PFSK-1 (cell line): ENCODE measurements around the gene NUFIP2.

Experiments
- FOXP2 ChIP-seq: optimal IDR thresholded peaks from 2 replicates; pipeline ENCODE3; 2011; ENCODE audit warnings: borderline replicate concordance, control low read depth, inconsistent platforms; ENCODE audit not compliant: insufficient read depth; ENCODE audit errors: extremely low read length, extremely low read depth
- POLR2AphosphoS5 ChIP-seq: IDR thresholded peaks from 2 replicates; pipeline ENCODE4 v1.6.1; 2012; ENCODE audit warnings: low read depth, mild to moderate bottlenecking, control low read depth, low read length, moderate library complexity
- TAF1 ChIP-seq: IDR thresholded peaks from 2 replicates; pipeline ENCODE4 v1.6.1; 2012; ENCODE audit warnings: low read length, control low read depth, borderline replicate concordance; ENCODE audit not compliant: insufficient read depth
- TF ChIP-seq, protein P1 (sequence below), 2 experiments: IDR thresholded peaks; 2 replicates each; pipeline versions ENCODE4 v1.6.1 to v1.8.0; 2011 to 2012; ENCODE audit warnings: low read depth in 2 of 2, low read length in 2 of 2, control low read depth in 1 of 2, inconsistent platforms in 1 of 2, mild to moderate bottlenecking in 1 of 2, moderate library complexity in 1 of 2; ENCODE audit not compliant: insufficient read depth in 1 of 2

DNA sequence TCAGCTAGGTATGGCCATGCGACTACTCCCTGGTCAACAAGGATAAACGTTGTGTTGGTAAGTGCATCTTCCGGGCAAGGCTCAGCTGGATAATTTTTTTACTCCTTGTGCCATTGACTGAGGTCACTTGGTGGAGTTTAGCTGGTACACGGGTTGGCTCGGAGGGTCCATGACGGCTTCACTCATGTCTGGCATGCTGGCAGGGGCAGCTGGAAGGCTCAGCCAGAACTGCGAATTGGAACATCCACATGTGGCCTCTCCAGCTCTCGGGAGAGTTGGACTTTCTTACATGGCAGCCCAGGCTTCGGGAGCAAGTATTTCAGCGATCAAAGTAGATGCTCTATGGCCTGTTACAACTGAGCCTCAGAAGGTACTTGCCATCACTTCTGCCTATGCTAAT, 78.8 kb downstream of the NUFIP2 start:
- TF ChIP-seq, protein P1, sequence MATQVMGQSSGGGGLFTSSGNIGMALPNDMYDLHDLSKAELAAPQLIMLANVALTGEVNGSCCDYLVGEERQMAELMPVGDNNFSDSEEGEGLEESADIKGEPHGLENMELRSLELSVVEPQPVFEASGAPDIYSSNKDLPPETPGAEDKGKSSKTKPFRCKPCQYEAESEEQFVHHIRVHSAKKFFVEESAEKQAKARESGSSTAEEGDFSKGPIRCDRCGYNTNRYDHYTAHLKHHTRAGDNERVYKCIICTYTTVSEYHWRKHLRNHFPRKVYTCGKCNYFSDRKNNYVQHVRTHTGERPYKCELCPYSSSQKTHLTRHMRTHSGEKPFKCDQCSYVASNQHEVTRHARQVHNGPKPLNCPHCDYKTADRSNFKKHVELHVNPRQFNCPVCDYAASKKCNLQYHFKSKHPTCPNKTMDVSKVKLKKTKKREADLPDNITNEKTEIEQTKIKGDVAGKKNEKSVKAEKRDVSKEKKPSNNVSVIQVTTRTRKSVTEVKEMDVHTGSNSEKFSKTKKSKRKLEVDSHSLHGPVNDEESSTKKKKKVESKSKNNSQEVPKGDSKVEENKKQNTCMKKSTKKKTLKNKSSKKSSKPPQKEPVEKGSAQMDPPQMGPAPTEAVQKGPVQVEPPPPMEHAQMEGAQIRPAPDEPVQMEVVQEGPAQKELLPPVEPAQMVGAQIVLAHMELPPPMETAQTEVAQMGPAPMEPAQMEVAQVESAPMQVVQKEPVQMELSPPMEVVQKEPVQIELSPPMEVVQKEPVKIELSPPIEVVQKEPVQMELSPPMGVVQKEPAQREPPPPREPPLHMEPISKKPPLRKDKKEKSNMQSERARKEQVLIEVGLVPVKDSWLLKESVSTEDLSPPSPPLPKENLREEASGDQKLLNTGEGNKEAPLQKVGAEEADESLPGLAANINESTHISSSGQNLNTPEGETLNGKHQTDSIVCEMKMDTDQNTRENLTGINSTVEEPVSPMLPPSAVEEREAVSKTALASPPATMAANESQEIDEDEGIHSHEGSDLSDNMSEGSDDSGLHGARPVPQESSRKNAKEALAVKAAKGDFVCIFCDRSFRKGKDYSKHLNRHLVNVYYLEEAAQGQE (IDR thresholded peaks at IDR 0.05; ENCODE audit: insufficient read depth in 1 of 2, low read depth in 2 of 2, low read length in 2 of 2), result no peak
- TF ChIP-seq POLR2AphosphoS5 (no peak), TAF1 (no peak), FOXP2 (no peak)
